Endothelial cell of umbilical vein (primary cell): Measurements from ENCODE around the gene FHIT.

ENCODE experiments used
- CTCF ChIP-seq, 2 donors: IDR thresholded peaks; 1 replicate in 1 of 2; 2 replicates in 1 of 2; pipeline ENCODE4 v1.5.1; 2011; ENCODE audit warnings: low read length in 2 of 2, mild to moderate bottlenecking in 2 of 2, moderate library complexity in 2 of 2, control low read depth in 1 of 2, inconsistent platforms in 1 of 2, low read depth in 1 of 2; ENCODE audit not compliant: insufficient read depth in 1 of 2; ENCODE audit errors: extremely low read depth in 1 of 2
- EZH2 ChIP-seq: IDR thresholded peaks from 2 replicates; pipeline ENCODE4 v1.6.1; 2012; ENCODE audit warnings: borderline replicate concordance, low read depth, mild to moderate bottlenecking, moderate library complexity, low read length, inconsistent platforms; ENCODE audit not compliant: severe bottlenecking
- MAX ChIP-seq: IDR thresholded peaks from 2 replicates; pipeline ENCODE4 v1.6.1; 2011; ENCODE audit not compliant: insufficient read depth, insufficient read length
- MYC ChIP-seq: IDR thresholded peaks from one replicate; pipeline ENCODE4 v1.6.1; 2011; ENCODE audit warnings: mild to moderate bottlenecking, low read depth, low read length
- POLR2A ChIP-seq: IDR thresholded peaks from 2 replicates; pipeline ENCODE4 v1.6.1; 2012; ENCODE audit warnings: low read depth, mild to moderate bottlenecking, control low read depth, low read length

GRCh38 chr3:60841355-60841754 is 409.9 kb downstream of the FHIT start:
- TF ChIP-seq EZH2 (no peak), POLR2A (no peak), MAX (no peak), CTCF (IDR thresholded peaks at IDR 0.05; ENCODE audit: extremely low read depth in 1 of 2, insufficient read depth in 1 of 2, low read depth in 1 of 2, low read length in 2 of 2) (no peak), MYC (no peak)
